Esophagus muscularis mucosa (tissue), 4 donors: ENCODE results near the gene MTPN.

Experiments
- EP300 ChIP-seq: sonication (generic); formaldehyde crosslinking; IDR thresholded peaks from one replicate; pipeline ENCODE4 v1.6.1; 2017; ENCODE audit warnings: antibody characterized with exemption
- POLR2A ChIP-seq: fragments of 450-650 bp; IDR thresholded peaks from one replicate; pipeline ENCODE4 v1.6.1; 2017; ENCODE audit warnings: antibody characterized with exemption, moderate library complexity, mild to moderate bottlenecking, low read depth
- TF ChIP-seq, protein P1 (sequence below), 3 experiments: fragments of 200-600 bp in 2 of 3; fragments of 450-650 bp in 1 of 3; sonication (generic) in 2 of 3; IDR thresholded peaks; one replicate each; pipeline ENCODE4 v1.5.1; 2017 to 2019; ENCODE audit warnings: antibody characterized with exemption in 3 of 3, mild to moderate bottlenecking in 2 of 3, moderate library complexity in 1 of 3

DNA sequence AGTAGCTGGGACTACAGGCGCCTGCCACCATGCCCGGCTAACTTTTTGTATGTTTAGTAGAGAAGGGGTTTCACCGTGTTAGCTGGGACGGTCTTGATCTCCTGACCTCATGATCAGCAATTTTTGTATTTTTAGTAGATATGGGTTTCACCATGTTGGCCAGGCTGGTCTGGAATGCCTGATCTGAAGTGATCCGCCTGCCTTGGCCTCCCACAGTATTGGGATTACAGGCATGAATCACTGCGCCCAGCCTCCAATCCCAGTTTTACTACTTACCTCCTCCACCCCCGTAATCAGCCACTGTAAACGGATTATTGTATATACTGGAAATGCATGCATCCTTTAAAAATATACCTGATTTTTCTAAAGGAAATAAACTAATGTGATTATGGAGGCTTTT lies 35.1 kb upstream of the MTPN start:
- TF ChIP-seq EP300: no peak
- TF ChIP-seq, protein P1, sequence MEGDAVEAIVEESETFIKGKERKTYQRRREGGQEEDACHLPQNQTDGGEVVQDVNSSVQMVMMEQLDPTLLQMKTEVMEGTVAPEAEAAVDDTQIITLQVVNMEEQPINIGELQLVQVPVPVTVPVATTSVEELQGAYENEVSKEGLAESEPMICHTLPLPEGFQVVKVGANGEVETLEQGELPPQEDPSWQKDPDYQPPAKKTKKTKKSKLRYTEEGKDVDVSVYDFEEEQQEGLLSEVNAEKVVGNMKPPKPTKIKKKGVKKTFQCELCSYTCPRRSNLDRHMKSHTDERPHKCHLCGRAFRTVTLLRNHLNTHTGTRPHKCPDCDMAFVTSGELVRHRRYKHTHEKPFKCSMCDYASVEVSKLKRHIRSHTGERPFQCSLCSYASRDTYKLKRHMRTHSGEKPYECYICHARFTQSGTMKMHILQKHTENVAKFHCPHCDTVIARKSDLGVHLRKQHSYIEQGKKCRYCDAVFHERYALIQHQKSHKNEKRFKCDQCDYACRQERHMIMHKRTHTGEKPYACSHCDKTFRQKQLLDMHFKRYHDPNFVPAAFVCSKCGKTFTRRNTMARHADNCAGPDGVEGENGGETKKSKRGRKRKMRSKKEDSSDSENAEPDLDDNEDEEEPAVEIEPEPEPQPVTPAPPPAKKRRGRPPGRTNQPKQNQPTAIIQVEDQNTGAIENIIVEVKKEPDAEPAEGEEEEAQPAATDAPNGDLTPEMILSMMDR (IDR thresholded peaks at IDR 0.05): no peak
- no peak for TF ChIP-seq POLR2A
